GM21515 (cell line): ENCODE data around the gene IBTK.
A peak's percentile ranks its signal among the peaks of the same experiment; 100 is the strongest.
"Not testable (repeated sequence)": the region's sequence is repeated elsewhere in the genome, so short reads cannot be mapped to it uniquely, and the experiment has no call there.

Experiments used
- ATAC-seq: cut with Tn5 transposase; IDR thresholded peaks from one replicate; pipeline ENCODE4 v1.9.1; 2021; ENCODE audit not compliant: unreplicated experiment

The IBTK gene, protein sequence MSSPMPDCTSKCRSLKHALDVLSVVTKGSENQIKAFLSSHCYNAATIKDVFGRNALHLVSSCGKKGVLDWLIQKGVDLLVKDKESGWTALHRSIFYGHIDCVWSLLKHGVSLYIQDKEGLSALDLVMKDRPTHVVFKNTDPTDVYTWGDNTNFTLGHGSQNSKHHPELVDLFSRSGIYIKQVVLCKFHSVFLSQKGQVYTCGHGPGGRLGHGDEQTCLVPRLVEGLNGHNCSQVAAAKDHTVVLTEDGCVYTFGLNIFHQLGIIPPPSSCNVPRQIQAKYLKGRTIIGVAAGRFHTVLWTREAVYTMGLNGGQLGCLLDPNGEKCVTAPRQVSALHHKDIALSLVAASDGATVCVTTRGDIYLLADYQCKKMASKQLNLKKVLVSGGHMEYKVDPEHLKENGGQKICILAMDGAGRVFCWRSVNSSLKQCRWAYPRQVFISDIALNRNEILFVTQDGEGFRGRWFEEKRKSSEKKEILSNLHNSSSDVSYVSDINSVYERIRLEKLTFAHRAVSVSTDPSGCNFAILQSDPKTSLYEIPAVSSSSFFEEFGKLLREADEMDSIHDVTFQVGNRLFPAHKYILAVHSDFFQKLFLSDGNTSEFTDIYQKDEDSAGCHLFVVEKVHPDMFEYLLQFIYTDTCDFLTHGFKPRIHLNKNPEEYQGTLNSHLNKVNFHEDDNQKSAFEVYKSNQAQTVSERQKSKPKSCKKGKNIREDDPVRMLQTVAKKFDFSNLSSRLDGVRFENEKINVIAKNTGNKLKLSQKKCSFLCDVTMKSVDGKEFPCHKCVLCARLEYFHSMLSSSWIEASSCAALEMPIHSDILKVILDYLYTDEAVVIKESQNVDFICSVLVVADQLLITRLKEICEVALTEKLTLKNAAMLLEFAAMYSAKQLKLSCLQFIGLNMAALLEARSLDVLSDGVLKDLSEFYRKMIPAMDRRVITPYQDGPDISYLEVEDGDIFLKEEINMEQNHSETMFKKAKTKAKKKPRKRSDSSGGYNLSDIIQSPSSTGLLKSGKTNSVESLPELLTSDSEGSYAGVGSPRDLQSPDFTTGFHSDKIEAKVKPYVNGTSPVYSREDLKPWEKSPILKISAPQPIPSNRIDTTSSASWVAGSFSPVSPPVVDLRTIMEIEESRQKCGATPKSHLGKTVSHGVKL (N-terminal part only)

DNA sequence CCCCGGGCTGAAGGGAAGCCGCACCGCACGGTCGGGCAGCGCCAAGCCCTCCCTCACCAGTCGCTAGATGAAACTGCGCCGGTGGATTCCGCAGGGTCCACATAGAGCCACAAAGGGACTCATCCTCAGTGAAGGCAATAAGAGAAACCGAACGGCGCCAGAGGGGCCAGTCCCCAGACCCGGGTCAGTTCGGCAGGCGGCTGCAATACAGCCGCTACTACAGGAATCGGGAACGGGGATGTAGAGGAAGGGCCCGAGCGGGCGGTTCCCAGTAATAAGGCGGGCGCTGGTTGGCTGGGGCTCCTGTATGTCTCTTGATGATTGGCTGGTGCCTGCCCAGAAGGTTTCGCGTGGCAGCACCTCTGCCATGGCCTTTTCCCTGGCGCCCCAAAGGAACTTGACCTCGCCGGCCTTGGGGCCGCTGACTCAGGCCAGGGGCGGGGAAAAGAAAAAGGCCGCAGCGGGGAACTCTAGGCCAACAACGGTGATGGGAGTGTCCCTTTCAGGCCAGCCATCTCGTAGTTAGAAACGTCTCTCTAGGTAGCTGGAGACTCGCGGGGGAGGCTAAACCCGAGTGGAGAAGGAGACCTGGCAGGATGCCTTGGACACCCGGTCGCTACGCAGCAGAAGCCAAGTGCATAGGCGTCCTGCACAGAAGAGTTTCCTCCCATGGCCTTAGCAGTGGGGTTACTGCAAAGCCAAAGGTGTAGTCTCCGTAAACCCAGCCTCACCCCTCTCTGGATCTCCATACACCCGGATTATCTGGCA lies at the start of gene IBTK:
IBTK (minus strand) TSS at position 240 of the 768 bp plus-strand sequence. CDS start 7,258 bp downstream, outside the sequence.
- peak; percentile 91 for ATAC-seq

DNA sequence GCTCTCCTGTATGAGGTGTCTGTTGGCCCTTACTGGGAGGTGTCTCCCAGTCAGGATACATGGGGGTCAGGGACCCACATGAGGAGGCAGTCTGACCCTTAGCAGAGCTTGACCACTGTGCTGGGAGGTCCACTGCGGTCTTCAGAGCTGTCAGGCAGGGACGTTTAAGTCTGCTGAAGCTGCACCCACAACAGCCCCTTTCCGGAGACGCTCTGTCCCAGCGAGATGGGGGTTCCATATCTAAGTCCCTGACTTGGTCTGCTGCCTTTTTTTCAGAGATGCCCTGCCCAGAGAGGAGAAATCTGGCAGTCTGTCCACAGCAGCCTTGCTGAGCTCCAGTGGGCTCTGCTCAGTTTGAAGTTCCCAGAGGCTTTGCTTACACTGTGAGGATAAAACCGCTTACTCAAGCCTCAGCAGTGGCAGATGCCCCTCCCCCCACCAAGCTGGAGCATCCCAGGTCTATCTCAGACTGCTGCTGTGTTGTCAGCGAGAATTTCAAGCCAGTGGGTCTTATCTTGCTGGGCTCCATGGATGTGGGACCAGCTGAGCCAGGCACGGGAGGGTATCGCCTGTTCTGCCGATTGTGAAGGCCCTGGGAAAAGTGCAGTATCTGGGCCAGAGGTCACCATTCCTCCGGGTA lies 36.3 kb upstream of the IBTK start:
- ATAC-seq = no peak

DNA sequence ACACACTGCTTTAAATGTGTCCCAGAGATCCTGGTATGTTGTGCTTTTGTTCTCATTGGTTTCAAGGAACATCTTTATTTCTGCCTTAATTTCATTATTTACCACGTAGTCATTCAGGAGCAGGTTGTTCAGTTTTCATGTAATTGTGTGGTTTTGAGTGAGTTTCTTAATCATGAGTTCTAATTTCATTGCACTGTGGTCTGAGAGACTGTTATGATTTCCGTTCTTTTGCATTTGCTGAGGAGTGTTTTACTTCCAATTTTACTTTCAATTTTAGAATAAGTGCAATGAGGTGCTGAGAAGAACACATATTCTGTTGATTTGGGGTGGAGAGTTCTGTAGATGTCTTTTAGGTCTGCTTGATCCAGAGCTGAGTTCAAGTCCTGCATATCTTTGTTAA lies 34.0 kb upstream of the IBTK start:
- ATAC-seq = not testable (repeated sequence)

DNA sequence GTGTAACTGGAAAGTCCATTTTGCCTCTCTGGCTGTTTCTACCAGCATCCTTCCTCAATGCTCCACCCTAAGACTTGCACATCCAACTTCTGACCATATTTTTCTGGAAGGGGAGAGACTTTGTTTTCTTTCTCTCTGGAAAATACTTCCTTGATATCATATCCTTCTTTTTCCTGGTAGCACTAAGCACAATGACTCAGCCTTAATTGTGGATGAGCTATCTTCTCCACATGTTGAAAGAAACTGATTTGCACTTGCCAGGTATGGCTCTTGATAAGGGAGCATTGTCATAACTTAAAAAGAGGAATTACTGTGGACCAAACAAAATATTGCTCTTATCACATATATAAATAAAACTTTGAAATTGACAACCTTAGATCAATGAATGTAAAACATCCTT lies 30.1 kb upstream of the IBTK start:
- ATAC-seq = no peak

DNA sequence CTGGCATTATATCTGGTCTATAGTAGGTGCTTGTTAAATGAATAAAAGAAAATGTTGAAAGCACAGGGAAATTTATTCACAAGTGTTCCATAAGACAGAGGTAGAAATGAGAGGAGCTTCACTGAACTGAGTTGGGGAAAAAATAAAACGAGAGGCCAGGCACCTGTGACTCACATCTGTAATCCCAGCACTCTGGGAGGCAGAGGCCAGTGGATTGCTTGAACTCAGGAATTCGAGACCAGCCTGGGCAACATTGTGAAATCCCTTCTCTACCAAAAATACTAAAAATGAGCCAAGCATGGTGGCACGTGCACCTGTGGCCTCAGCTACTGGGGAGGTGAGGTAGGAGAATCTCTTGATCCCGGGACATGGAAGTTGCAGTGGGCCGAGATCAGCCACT lies 28.1 kb upstream of the IBTK start:
- no peak for ATAC-seq

DNA sequence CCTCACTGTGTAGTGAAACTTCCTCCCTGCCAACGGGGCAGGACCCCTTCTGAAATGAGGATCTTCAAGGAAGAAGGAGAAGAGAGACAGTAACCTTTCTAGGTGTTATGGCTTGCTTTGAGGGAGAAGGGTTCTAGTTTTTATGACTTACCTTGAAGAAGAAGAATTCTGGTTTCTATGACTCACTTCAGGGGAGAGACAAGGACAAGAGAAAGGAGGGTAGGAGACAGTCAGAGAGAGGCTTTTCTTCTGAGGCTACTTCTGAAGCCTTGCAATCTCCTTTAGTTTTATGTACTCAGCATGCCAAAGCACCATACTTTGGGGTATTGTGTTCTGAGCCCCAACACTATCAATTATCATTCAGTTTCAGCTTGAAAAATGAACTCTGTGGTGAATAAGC lies 25.8 kb upstream of the IBTK start:
- no peak for ATAC-seq

DNA sequence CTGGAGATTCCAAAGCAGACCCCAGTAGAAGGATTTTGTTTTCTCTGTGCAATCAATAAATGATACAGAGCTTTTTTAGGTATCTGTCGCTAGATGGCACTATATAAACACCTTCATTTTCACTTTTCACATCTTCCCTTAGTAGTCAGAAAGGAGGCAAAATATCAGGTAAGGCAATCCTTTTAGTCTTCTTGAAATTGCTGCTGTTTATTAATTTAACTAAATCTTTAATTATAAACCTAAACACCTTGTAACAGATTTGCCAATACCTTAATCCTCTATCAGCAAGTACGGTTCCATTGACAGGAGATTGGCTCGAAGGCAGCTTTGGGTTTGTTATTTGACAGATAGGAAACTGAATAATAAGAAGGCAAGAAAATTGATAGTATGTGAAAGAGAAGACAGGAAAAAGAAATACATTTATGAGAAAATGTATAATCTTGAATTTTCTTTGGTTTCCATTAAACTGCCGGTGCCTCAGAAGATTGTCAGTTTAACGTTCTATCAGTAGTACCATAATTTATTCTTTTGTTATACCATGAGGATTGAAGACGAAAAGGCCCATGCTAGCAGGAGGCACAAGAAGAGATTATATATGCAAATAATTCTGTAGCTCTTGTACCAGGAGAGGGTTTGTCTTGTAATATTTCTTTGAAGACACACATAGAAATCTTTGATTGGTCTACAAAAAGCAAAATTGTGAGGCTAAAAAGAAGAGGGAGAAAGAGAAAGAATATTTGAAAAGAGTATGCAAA lies 23.5 kb upstream of the IBTK start:
- ATAC-seq = peak; percentile 57

DNA sequence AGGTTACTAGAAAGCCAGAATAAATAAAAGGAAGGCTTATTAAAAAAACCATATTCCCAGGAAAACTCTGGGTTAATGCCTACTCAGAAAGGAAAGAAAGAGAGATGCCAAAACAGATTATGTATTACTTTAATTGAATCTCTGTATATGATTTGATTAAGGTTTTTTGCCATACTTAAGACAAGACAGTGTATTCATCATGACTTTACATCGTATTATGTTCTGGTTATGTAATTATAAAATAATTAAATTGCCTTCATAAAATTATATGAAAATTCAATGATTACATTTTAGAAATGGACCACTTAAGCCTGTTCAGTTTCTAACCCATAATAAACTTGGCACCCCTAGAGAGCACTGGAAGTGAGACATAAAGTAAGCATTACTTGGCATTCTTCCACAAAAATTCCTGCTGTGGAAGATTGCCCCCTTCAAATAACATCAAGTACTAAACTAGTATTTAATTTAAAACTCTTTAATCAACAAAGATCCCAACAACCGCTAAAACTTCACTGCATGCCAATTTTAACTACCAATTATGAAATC lies 20.8 kb upstream of the IBTK start:
- no peak for ATAC-seq

DNA sequence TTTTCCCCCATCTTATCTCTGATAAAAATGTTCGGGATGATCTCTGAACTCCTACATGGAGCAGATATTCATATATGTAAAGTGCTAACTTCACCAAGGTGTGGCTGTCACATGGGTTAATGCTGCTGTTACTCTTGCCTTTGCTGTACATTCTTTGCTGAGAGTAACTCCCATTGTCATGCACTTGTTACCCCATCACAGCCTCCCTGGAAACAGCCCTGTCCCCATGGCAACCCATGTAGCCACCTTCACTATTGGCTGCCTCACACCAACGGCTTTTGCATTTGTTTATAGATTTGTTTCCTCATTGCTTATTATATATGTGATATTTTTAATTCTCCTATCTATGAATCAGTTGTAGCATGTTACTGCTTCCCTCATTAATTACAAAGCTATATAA lies 17.3 kb upstream of the IBTK start:
- ATAC-seq = no peak

DNA sequence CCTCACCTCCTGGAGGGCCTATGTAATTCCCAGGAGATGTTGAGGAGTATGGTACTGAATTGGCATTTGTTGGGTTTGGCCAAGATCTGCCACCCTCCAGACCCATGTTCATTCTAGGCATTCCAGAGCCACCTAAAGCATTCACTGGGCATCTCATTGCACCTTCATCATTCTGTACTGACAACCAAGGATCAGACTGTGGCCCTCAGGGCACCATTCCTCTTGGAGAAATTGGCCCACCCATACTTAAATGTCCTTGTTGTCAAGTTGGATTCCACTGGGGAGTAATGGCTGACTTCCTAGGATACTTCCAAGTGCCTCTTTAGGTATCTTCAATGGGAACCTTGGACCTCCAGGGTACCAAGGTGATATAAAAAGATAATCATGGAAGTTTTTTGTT lies 16.8 kb upstream of the IBTK start:
- no peak for ATAC-seq

DNA sequence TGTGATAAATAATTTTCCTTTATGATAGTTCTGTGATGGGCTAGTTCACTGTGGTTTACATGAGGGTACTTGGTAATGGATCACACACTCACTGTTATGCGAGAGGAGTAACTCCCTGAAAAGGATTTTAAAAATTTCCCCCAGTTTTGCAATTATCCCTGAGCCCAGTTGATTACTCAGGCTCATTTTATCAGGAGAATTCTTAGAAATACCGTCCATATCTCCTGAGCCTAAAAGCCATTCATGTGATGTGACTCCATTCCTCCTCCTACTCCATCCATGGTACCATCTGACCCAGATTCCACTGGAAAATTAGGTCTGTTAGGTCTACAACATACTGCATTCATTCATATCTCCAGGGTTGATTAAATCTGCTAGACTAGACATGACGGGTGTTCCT lies 16.4 kb upstream of the IBTK start:
- no peak for ATAC-seq

DNA sequence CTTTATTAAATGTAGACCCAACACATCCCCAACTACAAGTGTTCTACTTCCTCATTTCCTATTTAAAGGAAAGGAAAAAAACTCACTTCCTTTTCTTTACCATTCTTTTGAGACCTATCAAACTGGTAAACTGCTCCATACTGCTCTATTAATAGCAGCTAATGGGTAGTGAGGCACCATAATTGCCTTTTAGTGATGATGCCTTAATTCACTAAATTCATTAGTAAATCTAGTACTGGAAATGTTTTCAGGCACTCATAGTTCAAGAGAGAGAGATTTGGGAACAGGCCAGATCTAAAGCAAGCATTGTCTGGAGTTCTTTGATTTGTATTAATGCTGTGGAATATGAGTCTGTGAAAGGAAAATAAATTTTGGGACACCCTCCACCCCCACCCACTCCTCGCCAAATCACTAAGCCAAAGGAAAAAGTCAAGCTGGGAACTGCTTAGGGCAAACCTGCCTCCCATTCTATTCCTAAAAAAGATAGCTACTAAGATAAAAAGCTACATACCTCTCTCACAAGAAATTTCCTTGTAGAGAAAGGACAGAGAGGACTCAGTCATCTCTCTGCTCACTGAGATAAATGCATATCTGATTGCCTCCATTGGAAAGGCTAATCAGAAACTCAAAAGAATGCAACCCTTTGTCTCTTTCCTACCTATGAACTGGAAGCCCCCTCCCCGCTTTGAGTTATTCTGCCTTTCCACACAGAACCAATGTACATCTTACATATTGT lies 13.6 kb upstream of the IBTK start:
- no peak for ATAC-seq

DNA sequence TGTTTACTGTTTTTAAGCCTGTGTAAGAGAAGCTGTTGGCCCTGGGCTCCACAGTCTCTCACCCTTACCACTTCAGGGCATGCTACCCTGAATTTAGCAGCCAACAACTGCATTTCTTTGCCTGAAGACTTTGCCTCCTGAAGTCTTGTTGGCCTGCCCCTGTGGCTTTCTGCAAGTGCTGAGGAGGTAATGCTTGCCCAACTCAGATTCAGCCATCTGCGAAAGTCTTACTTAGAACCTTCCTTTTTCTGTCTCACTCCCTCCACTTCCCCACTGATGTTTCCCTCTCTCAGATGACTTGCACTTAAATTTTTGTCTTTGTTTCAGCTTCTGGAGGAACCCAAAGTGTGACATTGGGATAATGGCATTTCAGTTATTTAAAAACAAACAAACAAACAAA lies 11.8 kb upstream of the IBTK start:
- ATAC-seq = no peak

DNA sequence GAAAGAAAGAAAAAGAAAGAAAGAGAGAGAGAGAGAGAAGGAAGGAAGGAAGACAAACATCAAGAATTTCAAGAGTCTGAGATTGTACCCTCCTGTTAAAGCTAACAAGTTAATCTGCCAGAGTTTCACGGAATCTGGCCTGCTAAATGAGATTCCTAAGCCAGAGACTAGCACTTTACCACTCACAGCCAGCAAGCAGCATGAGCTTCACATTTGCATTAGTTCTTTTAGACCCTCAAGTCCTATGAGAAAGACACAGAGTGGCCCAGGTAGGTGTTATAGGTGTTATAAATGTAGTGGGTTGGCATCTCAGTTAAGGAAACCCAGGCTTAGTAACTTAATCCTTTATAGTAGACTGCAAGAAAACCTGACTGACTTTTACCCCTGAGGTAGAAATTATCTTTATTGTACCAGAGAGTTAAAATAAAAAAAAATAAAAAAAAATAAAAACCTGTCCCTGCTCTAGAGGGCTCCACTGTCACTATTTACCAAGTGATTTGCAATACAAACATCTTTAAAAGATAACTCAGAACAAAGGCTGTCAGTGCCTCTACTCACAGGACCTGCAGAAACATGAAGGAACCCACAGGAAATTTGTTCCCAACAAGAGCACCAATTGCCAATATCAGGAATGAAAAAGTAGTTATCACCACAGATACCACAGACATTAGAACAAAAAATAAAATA lies 9.7 kb upstream of the IBTK start:
- no peak for ATAC-seq

DNA sequence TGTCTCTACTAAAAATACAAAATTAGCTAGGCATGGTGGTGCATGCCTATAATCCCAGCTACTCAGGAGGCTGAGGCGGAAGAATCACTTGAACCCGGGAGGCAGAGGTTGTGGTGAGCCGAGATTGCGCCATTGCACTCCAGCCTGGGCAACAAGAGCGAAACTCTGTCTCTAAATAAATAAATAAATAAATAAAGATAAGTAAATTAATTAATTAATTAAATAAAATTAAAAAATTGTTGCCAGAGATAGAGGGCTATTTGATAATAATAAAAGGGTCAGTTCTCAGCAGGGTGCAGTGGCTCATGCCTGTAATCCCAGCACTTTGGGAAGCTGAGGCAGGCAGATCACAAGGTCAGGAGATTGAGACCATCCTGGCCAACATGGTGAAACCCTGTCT lies 7.2 kb upstream of the IBTK start:
- ATAC-seq = not testable (repeated sequence)

DNA sequence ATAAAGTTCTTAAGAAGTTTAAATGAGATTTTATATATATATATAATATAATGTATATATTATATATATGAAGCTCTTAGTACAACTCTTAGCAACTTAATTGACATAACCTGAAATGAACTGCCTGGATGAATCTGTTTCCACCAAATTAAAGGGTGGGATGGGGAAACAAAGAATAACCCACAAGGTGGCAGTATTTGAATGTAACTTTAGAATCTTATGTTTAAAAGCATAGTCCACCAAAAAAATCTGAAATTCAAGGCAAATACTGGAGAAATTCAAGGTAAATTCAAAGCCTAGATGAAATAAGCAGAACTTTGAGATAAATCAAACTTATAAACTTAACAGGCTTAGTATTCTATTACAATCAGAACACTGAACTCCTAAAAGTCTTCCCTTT lies 4.4 kb upstream of the IBTK start:
- ATAC-seq = no peak

DNA sequence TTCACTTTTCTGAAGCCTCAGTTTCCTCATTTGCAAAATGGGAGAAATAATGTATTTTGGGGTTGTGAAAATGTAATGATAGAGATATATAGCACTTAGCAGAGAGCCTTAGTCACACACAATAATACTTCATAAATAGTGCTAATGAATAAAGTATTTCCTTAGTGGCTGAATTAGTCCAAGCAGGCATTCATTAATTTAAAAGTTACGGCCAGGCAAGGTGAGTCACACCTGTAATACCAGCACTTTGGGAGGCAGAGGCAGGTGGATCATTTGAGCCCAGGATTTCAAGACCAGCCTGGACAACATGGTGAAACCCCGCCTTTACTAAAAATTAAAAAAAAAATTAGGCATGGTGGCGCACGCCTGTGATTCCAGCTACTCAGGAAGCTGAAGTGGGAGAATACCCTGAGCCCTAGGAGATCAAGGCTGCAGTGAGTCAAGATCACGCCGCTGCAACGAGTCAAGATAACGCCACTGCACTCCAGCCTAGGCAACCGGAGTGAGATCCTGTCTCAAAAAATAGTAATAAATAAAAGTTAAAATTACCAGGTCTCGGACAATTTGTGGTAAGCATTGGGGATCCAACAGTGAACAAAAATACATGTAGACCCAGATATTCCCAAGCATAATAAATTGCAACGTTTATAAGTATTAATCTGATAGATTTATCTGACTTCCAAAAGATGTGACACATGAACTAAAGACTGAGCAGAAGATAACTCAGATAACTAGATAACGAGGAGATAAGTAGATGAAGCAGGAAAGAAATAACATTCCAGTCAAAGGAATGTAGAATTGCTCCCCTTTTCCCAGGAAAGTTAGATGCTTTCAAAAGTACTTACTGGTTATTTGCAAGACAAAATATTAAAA lies 2.1 kb upstream of the IBTK start:
- ATAC-seq = no peak
